IPS-NIHi7 (cell line): ENCODE data around the gene SLC32A1.

Experiments used
- DNase-seq: peaks from one replicate; pipeline ENCODE4 v3.0.0; 2012; ENCODE audit warnings: mixed read lengths; ENCODE audit errors: extremely low spot score

Gene SLC32A1

GRCh38 chr20:38752029-38752428 lies 27.7 kb downstream of the SLC32A1 start:
- no peak for DNase-seq

- no peak for DNase-seq
These were observed 30.6 kb downstream of the SLC32A1 start for GRCh38 chr20:38754924-38755323.

- no peak for DNase-seq
These were observed 31.1 kb downstream of the SLC32A1 start for GRCh38 chr20:38755324-38755910.

GRCh38 chr20:38757145-38757775 lies 33.0 kb downstream of the SLC32A1 start:
- no peak for DNase-seq

GRCh38 chr20:38759106-38759505 lies 34.8 kb downstream of the SLC32A1 start:
- DNase-seq, result no peak

- no peak for DNase-seq
These were observed 36.7 kb downstream of the SLC32A1 start for GRCh38 chr20:38760978-38761377.

- no peak for DNase-seq
These were observed 37.9 kb downstream of the SLC32A1 start for GRCh38 chr20:38762174-38762573.

- no peak for DNase-seq
These were observed 39.3 kb downstream of the SLC32A1 start for GRCh38 chr20:38763616-38764015.

GRCh38 chr20:38764567-38765318 lies 40.5 kb downstream of the SLC32A1 start:
- DNase-seq, result no peak

GRCh38 chr20:38766071-38766470 lies 41.8 kb downstream of the SLC32A1 start:
- DNase-seq, result no peak

- no peak for DNase-seq
These were observed 45.4 kb downstream of the SLC32A1 start for GRCh38 chr20:38769376-38770295.

GRCh38 chr20:38770546-38770945 lies 46.3 kb downstream of the SLC32A1 start:
- DNase-seq, result no peak

GRCh38 chr20:38770970-38771369 lies 46.7 kb downstream of the SLC32A1 start:
- DNase-seq, result no peak

GRCh38 chr20:38771621-38772020 lies 47.3 kb downstream of the SLC32A1 start:
- no peak for DNase-seq

- DNase-seq, result no peak
These were observed 49.9 kb downstream of the SLC32A1 start for GRCh38 chr20:38774167-38774566.

GRCh38 chr20:38776363-38776762 lies 52.1 kb downstream of the SLC32A1 start:
- DNase-seq, result no peak
